ENCODE results near the gene SMCO4. TPM values are rescaled to one million over a fixed set of nuclear protein-coding genes. Genes with fewer than 3 reads are reported as not detected.
"Not testable (repeated sequence)": the region's sequence is repeated elsewhere in the genome, so short reads cannot be mapped to it uniquely, and the experiment has no call there.

The SMCO4 gene
- total RNA-seq, 1 experiment from 2014 or later = not detected

GRCh38 chr11:93540337-93540736 lies 2.9 kb downstream of the SMCO4 start:
- Histone ChIP-seq H3K9me3 (ENCODE audit: low read length) (no peaks in the 10 kb centered on the region), H3K9ac (ENCODE audit: low read length) (no peak overlapping the region), H3K27me3 (ENCODE audit: low read length) (no peaks in the 10 kb centered on the region; the same call in 1 of the 2 replicates), H3K4me3 (ENCODE audit: low read length) (no peak overlapping the region), H3K4me1 (ENCODE audit: low read length) (peaks cover 13% of the 10 kb centered on the region), H4K20me1 (ENCODE audit: insufficient read depth, low read depth, low read length) (no peaks in the 10 kb centered on the region), H3K9me2 (replicated peaks; ENCODE audit: insufficient read depth, low read length) (no peaks in the 10 kb centered on the region), H3K27ac (ENCODE audit: low read length) (no peak overlapping the region), H3K4me2 (ENCODE audit: low read depth, low read length, poor library complexity, severe bottlenecking) (no peak overlapping the region), H2AFZ (ENCODE audit: low read length) (no peak overlapping the region), H3K79me2 (ENCODE audit: low read length) (no peaks in the 10 kb centered on the region), H3K36me3 (ENCODE audit: insufficient read depth, low read length) (no peaks in the 10 kb centered on the region)
- DNase-seq = no peak

DNA sequence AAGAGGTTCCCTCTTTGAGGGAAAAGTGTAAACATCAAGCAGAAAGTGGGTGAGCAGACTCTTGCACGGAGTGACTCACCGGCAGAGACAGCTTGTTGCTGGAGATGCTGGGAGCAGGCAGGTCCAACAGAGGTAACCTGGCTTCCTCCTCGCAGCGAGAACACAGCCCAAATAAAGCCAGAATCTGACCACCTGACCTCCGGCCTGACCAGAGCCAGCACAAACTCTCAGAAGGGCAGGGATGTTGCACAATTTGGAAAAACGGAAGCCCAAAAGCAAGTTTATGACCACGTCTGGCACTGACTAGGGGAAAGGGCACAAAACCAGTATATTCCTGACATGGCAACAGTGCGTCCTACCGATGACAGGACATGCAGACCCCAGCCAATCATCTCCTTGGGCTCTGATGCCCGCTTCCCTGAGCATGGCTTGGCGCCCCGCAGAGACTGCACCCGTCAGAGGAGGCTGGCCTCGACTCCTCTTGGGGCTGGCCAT lies 5.4 kb downstream of the SMCO4 start:
- H3K9me3 ChIP-seq (ENCODE audit: low read length) = no peaks in the 10 kb centered on the region
- H3K4me3 ChIP-seq (ENCODE audit: low read length) = no peak overlapping the region
- no peak overlapping the region for H3K27ac ChIP-seq (ENCODE audit: low read length)
- H3K9ac ChIP-seq (ENCODE audit: low read length) = no peak overlapping the region
- H2AFZ ChIP-seq (ENCODE audit: low read length) = no peak overlapping the region
- H3K79me2 ChIP-seq (ENCODE audit: low read length) = no peaks in the 10 kb centered on the region
- no peaks in the 10 kb centered on the region; the same call in 1 of the 2 replicates for H3K27me3 ChIP-seq (ENCODE audit: low read length)
- no peak overlapping the region for H3K4me2 ChIP-seq (ENCODE audit: low read depth, low read length, poor library complexity, severe bottlenecking)
- H3K9me2 ChIP-seq (replicated peaks; ENCODE audit: insufficient read depth, low read length) = no peaks in the 10 kb centered on the region
- peaks cover 8% of the 10 kb centered on the region for H3K4me1 ChIP-seq (ENCODE audit: low read length)
- no peaks in the 10 kb centered on the region for H3K36me3 ChIP-seq (ENCODE audit: insufficient read depth, low read length)
- no peaks in the 10 kb centered on the region for H4K20me1 ChIP-seq (ENCODE audit: insufficient read depth, low read depth, low read length)
- no peak for DNase-seq

DNA sequence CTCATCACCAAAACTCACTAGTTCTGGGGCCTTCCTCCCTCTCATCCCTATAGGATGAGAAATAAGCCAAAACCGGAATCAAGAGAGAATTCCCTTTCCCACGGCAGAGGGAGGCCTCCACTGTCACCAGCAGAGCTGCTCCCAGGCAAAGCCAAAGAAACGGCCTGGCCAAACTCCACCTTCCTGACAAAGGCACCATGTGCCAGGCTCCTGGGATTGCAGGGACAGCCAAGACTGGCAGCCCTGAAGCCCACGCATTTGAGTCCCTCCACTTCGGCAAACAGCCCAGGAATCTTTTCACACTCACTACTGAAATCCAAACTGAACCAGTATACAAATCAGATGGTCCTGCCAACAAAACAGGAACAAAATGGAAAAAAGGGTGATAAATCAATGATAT lies 6.1 kb downstream of the SMCO4 start:
- Histone ChIP-seq H3K27ac (ENCODE audit: low read length) (no peak overlapping the region), H3K4me1 (ENCODE audit: low read length) (0 out of 2 replicates have a peak, but pooled peaks cover under 1% of the 10 kb centered on the region), H2AFZ (ENCODE audit: low read length) (no peak overlapping the region), H3K79me2 (ENCODE audit: low read length) (no peaks in the 10 kb centered on the region), H3K27me3 (ENCODE audit: low read length) (no peaks in the 10 kb centered on the region; the same call in 1 of the 2 replicates), H3K9ac (ENCODE audit: low read length) (no peak overlapping the region), H4K20me1 (ENCODE audit: insufficient read depth, low read depth, low read length) (no peaks in the 10 kb centered on the region), H3K9me2 (replicated peaks; ENCODE audit: insufficient read depth, low read length) (no peaks in the 10 kb centered on the region), H3K4me3 (ENCODE audit: low read length) (no peak overlapping the region), H3K9me3 (ENCODE audit: low read length) (no peaks in the 10 kb centered on the region), H3K36me3 (ENCODE audit: insufficient read depth, low read length) (no peaks in the 10 kb centered on the region), H3K4me2 (ENCODE audit: low read depth, low read length, poor library complexity, severe bottlenecking) (no peak overlapping the region)
- no peak for DNase-seq

GRCh38 chr11:93536101-93536861 lies 6.9 kb downstream of the SMCO4 start:
- Histone ChIP-seq H3K36me3 (ENCODE audit: insufficient read depth, low read length) (no peaks in the 10 kb centered on the region), H3K9me2 (replicated peaks; ENCODE audit: insufficient read depth, low read length) (no peaks in the 10 kb centered on the region), H3K4me3 (ENCODE audit: low read length) (no peak overlapping the region), H3K4me2 (ENCODE audit: low read depth, low read length, poor library complexity, severe bottlenecking) (no peak overlapping the region), H4K20me1 (ENCODE audit: insufficient read depth, low read depth, low read length) (no peaks in the 10 kb centered on the region), H3K9ac (ENCODE audit: low read length) (no peak overlapping the region), H3K4me1 (ENCODE audit: low read length) (no peaks in the 10 kb centered on the region), H3K27me3 (ENCODE audit: low read length) (no peaks in the 10 kb centered on the region), H3K79me2 (ENCODE audit: low read length) (no peaks in the 10 kb centered on the region), H3K9me3 (ENCODE audit: low read length) (no peaks in the 10 kb centered on the region), H2AFZ (ENCODE audit: low read length) (no peak overlapping the region), H3K27ac (ENCODE audit: low read length) (no peak overlapping the region)
- no peak for DNase-seq

GRCh38 chr11:93535578-93535977 lies 7.6 kb downstream of the SMCO4 start:
- not testable (repeated sequence) for H3K9me3 ChIP-seq (ENCODE audit: low read length); H3K4me2 ChIP-seq (ENCODE audit: low read depth, low read length, poor library complexity, severe bottlenecking); DNase-seq; H4K20me1 ChIP-seq (ENCODE audit: insufficient read depth, low read depth, low read length); H3K4me1 ChIP-seq (ENCODE audit: low read length); H3K27ac ChIP-seq (ENCODE audit: low read length); H3K4me3 ChIP-seq (ENCODE audit: low read length); H2AFZ ChIP-seq (ENCODE audit: low read length); H3K9ac ChIP-seq (ENCODE audit: low read length); H3K9me2 ChIP-seq (replicated peaks; ENCODE audit: insufficient read depth, low read length); H3K27me3 ChIP-seq (ENCODE audit: low read length); H3K79me2 ChIP-seq (ENCODE audit: low read length); H3K36me3 ChIP-seq (ENCODE audit: insufficient read depth, low read length)

DNA sequence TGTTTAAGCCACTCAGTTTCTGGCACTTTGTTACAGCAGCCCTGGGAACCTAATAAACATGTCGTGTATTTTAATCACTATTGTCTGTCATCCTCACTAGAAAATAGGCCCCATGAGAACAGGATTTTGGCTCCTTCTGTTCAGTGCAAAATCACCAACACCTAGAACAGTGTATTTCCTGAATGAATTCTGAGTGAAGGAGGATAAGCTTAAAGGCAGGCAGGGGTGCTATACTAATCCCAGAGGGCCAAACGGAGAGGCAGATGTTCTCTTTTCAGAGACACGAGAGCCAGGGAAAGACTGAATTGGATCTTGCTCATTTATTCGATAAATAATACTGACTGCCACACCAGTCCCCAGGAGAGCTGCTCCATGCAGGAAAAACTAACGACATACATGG lies 10.4 kb downstream of the SMCO4 start:
- Histone ChIP-seq H3K9me2 (replicated peaks; ENCODE audit: insufficient read depth, low read length) (no peaks in the 10 kb centered on the region), H3K4me3 (ENCODE audit: low read length) (no peak overlapping the region), H3K9ac (ENCODE audit: low read length) (no peak overlapping the region), H3K4me2 (ENCODE audit: low read depth, low read length, poor library complexity, severe bottlenecking) (no peak overlapping the region), H3K9me3 (ENCODE audit: low read length) (no peaks in the 10 kb centered on the region), H3K36me3 (ENCODE audit: insufficient read depth, low read length) (no peaks in the 10 kb centered on the region), H4K20me1 (ENCODE audit: insufficient read depth, low read depth, low read length) (no peaks in the 10 kb centered on the region), H3K27me3 (ENCODE audit: low read length) (no peaks in the 10 kb centered on the region), H2AFZ (ENCODE audit: low read length) (no peak overlapping the region), H3K4me1 (ENCODE audit: low read length) (no peaks in the 10 kb centered on the region), H3K79me2 (ENCODE audit: low read length) (no peaks in the 10 kb centered on the region), H3K27ac (ENCODE audit: low read length) (no peak overlapping the region)
- DNase-seq = no peak

GRCh38 chr11:93532281-93532789 lies 10.9 kb downstream of the SMCO4 start:
- H3K27ac ChIP-seq (ENCODE audit: low read length) = no peak overlapping the region
- no peak overlapping the region for H3K4me3 ChIP-seq (ENCODE audit: low read length)

GRCh38 chr11:93530468-93530826 lies 12.7 kb downstream of the SMCO4 start:
- no peaks in the 10 kb centered on the region for H4K20me1 ChIP-seq (ENCODE audit: insufficient read depth, low read depth, low read length)
- H3K9me2 ChIP-seq (replicated peaks; ENCODE audit: insufficient read depth, low read length) = no peaks in the 10 kb centered on the region
- no peaks in the 10 kb centered on the region for H3K9me3 ChIP-seq (ENCODE audit: low read length)
- H3K27ac ChIP-seq (ENCODE audit: low read length) = no peak overlapping the region
- H3K4me1 ChIP-seq (ENCODE audit: low read length) = no peaks in the 10 kb centered on the region
- no peaks in the 10 kb centered on the region for H3K36me3 ChIP-seq (ENCODE audit: insufficient read depth, low read length)
- DNase-seq = no peak
- no peak overlapping the region for H2AFZ ChIP-seq (ENCODE audit: low read length)
- H3K4me2 ChIP-seq (ENCODE audit: low read depth, low read length, poor library complexity, severe bottlenecking) = no peak overlapping the region
- no peak overlapping the region for H3K9ac ChIP-seq (ENCODE audit: low read length)
- H3K79me2 ChIP-seq (ENCODE audit: low read length) = no peaks in the 10 kb centered on the region
- no peak overlapping the region for H3K4me3 ChIP-seq (ENCODE audit: low read length)
- no peaks in the 10 kb centered on the region for H3K27me3 ChIP-seq (ENCODE audit: low read length)

More at GRCh38 chr11:93532281-93532789, 10.9 kb downstream of the SMCO4 start:
- no peaks in the 10 kb centered on the region for H4K20me1 ChIP-seq (ENCODE audit: insufficient read depth, low read depth, low read length)
- H3K4me2 ChIP-seq (ENCODE audit: low read depth, low read length, poor library complexity, severe bottlenecking) = no peak overlapping the region
- H3K27me3 ChIP-seq (ENCODE audit: low read length) = no peaks in the 10 kb centered on the region
- H2AFZ ChIP-seq (ENCODE audit: low read length) = no peak overlapping the region
- H3K4me1 ChIP-seq (ENCODE audit: low read length) = no peaks in the 10 kb centered on the region
- no peaks in the 10 kb centered on the region for H3K36me3 ChIP-seq (ENCODE audit: insufficient read depth, low read length)
- no peak for DNase-seq
- H3K79me2 ChIP-seq (ENCODE audit: low read length) = no peaks in the 10 kb centered on the region
- no peaks in the 10 kb centered on the region for H3K9me3 ChIP-seq (ENCODE audit: low read length)
- no peaks in the 10 kb centered on the region for H3K9me2 ChIP-seq (replicated peaks; ENCODE audit: insufficient read depth, low read length)
- H3K9ac ChIP-seq (ENCODE audit: low read length) = no peak overlapping the region
